Lower leg skin (tissue), 4 donors: Measurements from ENCODE around the gene TRIM13. TPM values are rescaled to one million over a fixed set of nuclear protein-coding genes. Genes with fewer than 3 reads are reported as not detected.

Experiments used
- DNase-seq, 2 donors: peaks; one replicate each; pipeline ENCODE4 v3.0.0-alpha.2; 2019; ENCODE audit warnings: low spot score in 2 of 2
- H3K4me3 ChIP-seq: fragments of 200-600 bp; sonication (generic); 2 replicates; pipeline ENCODE4 v1.5.1; 2017; ENCODE audit warnings: mild to moderate bottlenecking, low read depth; ENCODE audit not compliant: poor library complexity, severe bottlenecking
- CTCF ChIP-seq, 3 donors: fragments of 450-650 bp; IDR thresholded peaks; one replicate each; pipeline ENCODE4 v1.5.1; 2016; ENCODE audit warnings: antibody characterized with exemption in 3 of 3, mild to moderate bottlenecking in 3 of 3, moderate library complexity in 2 of 3
- POLR2A ChIP-seq, 2 donors: fragments of 450-650 bp; IDR thresholded peaks; one replicate each; pipeline ENCODE4 v1.6.1; 2016 to 2017; ENCODE audit warnings: antibody characterized with exemption in 2 of 2, mild to moderate bottlenecking in 1 of 2, moderate library complexity in 1 of 2
- WGBS, 2 donors: methylation state at CpG; one replicate each; pipeline ENCODE4 v1.1.5; 2018; 5-methylcytosine and 5-hydroxymethylcytosine counted together
- intact Hi-C: fragments of 100-400 bp; cut with DNase I; formaldehyde crosslinking; loops from one replicate; pipeline ENCODE4 v1.15.0; 2023; ENCODE audit warnings: low total_unique reads
- total RNA-seq, 4 donors: library from RNA; depleted of rRNA; stranded (reverse); fragments of >200 nt; gene quantifications; one replicate each; pipeline ENCODE4 v1.1.0, GENCODE V29; 2016

Gene TRIM13
- total RNA-seq, 4 donors from 2014 or later = 19.4 to 39.2 (median 27.5) TPM

GRCh38 chr13:50001287-50001686, 4.4 kb downstream of the TRIM13 start:
- H3K4me3 ChIP-seq = no peak overlapping the region
- 88 to 100% methylated on average over 1 of the region's 1 CpG for WGBS, 2 donors
- DNase-seq = no peak
- no peak for TF ChIP-seq CTCF (IDR thresholded peaks at IDR 0.05)
- TF ChIP-seq POLR2A (IDR thresholded peaks at IDR 0.05) = no peak
- intact Hi-C loops = no loop called here

DNA sequence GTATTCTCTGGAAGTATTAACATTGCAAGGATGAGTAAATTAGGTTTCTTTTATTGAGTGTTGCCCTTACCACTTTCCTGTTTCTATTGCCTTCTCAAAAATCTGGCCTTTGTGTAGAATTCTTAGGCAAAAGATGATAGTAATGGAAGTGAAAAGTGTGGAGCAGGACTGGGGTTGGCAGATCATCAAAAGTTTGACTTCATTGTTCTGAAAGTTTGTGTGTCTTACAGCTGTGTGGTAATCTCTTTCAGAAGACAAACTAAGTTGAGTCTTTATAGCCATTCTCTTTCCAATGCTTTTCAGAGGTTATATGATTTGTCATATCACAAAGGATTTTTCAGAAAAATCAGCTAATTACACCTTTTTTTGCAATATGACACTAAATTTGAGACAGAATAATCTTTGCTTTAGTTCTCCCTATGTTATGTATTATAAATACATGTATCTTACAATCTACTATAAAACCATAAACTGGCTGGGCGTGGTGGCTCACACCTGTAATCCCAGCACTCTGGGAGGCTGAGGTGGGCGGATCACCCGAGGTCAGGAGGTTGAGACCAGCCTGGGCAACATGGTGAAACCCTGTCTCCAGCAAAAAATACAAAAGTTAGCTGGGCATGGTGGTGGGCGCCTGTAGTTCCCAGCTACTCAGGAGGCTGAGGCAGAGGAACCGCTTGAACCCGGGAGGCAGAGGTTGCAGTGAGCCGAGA, 9.7 kb downstream of the TRIM13 start:
- H3K4me3 ChIP-seq = no peak overlapping the region
- WGBS, 2 donors = 97 to 98% methylated on average over 7 of the region's 7 CpGs
- intact Hi-C loops = loop anchor here (5.0 kb wide), 1 partner anchor 66 kb away; no protein-coding TSS in a partner anchor
- DNase-seq = no peak
- TF ChIP-seq POLR2A (IDR thresholded peaks at IDR 0.05) (no peak), CTCF (IDR thresholded peaks at IDR 0.05) (no peak)

- intact Hi-C loops = loop anchor here (5.0 kb wide), 1 partner anchor 41 kb away; no protein-coding TSS in a partner anchor
- 87 to 94% methylated on average over 1 of the region's 1 CpG for WGBS, 2 donors
- no peak for DNase-seq
- TF ChIP-seq CTCF (IDR thresholded peaks at IDR 0.05) (no peak), POLR2A (IDR thresholded peaks at IDR 0.05) (no peak)
- no peak overlapping the region for H3K4me3 ChIP-seq
These were observed 14.6 kb downstream of the TRIM13 start for GRCh38 chr13:50011461-50011860.

GRCh38 chr13:50012396-50013169, 15.7 kb downstream of the TRIM13 start:
- intact Hi-C loops = loop anchor here (5.0 kb wide), 1 partner anchor 40 kb away; no protein-coding TSS in a partner anchor
- no peak for TF ChIP-seq CTCF (IDR thresholded peaks at IDR 0.05)
- no peak for TF ChIP-seq POLR2A (IDR thresholded peaks at IDR 0.05)
- no peak overlapping the region for H3K4me3 ChIP-seq
- DNase-seq = no peak
- WGBS, 2 donors = 90 to 91% methylated on average over 6 of the region's 6 CpGs

- TF ChIP-seq CTCF (IDR thresholded peaks at IDR 0.05) (no peak), POLR2A (IDR thresholded peaks at IDR 0.05) (no peak)
- no peak for DNase-seq
- H3K4me3 ChIP-seq = no peak overlapping the region
- 94 to 96% methylated on average over 1 of the region's 1 CpG for WGBS, 2 donors
- intact Hi-C loops = loop anchor here (5.0 kb wide), 1 partner anchor 38 kb away; no protein-coding TSS in a partner anchor
These were observed 17.5 kb downstream of the TRIM13 start for GRCh38 chr13:50014386-50014785.
